HepG2 (cell line): ENCODE data around the gene ETF1. TPM values are rescaled to one million over a fixed set of nuclear protein-coding genes. Genes with fewer than 3 reads are reported as not detected.

Experiments
- FOXC1 ChIP-seq: sonication (generic); formaldehyde crosslinking; IDR thresholded peaks from 2 replicates; pipeline ENCODE4 v1.8.0; 2022; ENCODE audit warnings: mild to moderate bottlenecking, missing genetic modification reagents, borderline replicate concordance
- HNRNPUL1 ChIP-seq: fragments of 200-400 bp; formaldehyde crosslinking; IDR thresholded peaks from 2 replicates; pipeline ENCODE4 v1.6.1; 2017; ENCODE audit warnings: low read depth, mild to moderate bottlenecking, low read length, moderate library complexity
- HOXA7 ChIP-seq: sonication (generic); formaldehyde crosslinking; IDR thresholded peaks from 2 replicates; pipeline ENCODE4 v1.8.1; 2022; ENCODE audit warnings: mild to moderate bottlenecking, missing genetic modification reagents, moderate library complexity
- HOXA9 ChIP-seq: sonication (generic); formaldehyde crosslinking; IDR thresholded peaks from 2 replicates; pipeline ENCODE4 v1.8.1; 2022; ENCODE audit warnings: missing genetic modification reagents, mild to moderate bottlenecking, moderate library complexity, borderline replicate concordance
- KLF11 ChIP-seq: IDR thresholded peaks from 2 replicates; pipeline ENCODE4 v1.6.1; 2016; ENCODE audit warnings: missing compliant biosample characterization
- MIXL1 ChIP-seq: IDR thresholded peaks from 2 replicates; pipeline ENCODE4 v1.6.1; 2016
- POGZ ChIP-seq: sonication (generic); formaldehyde crosslinking; IDR thresholded peaks from 2 replicates; pipeline ENCODE4 v1.4.0; 2020; ENCODE audit warnings: mild to moderate bottlenecking, missing genetic modification reagents
- RAD21 ChIP-seq: fragments of 450-650 bp; formaldehyde crosslinking; IDR thresholded peaks from 2 replicates; pipeline ENCODE4 v1.5.0; 2020; ENCODE audit warnings: mild to moderate bottlenecking
- SIN3A ChIP-seq: IDR thresholded peaks from 2 replicates; pipeline ENCODE4 v1.6.1; 2011; ENCODE audit warnings: low read depth, mild to moderate bottlenecking, control low read depth, low read length, borderline replicate concordance
- SMYD3 ChIP-seq: sonication (generic); formaldehyde crosslinking; IDR thresholded peaks from 2 replicates; pipeline ENCODE4 v1.8.1; 2023; ENCODE audit warnings: mild to moderate bottlenecking, missing genetic modification reagents
- XRCC5 ChIP-seq: fragments of 200-400 bp; formaldehyde crosslinking; optimal IDR thresholded peaks from 2 replicates; pipeline ENCODE3; 2017; ENCODE audit warnings: mild to moderate bottlenecking, low read length
- ZNF101 ChIP-seq: sonication (generic); formaldehyde crosslinking; IDR thresholded peaks from 2 replicates; pipeline ENCODE4 v1.4.0; 2020; ENCODE audit warnings: mild to moderate bottlenecking, low read depth, missing genetic modification reagents, borderline replicate concordance
- ZNF12 ChIP-seq: sonication (generic); formaldehyde crosslinking; IDR thresholded peaks from 2 replicates; pipeline ENCODE4 v1.5.0; 2020; ENCODE audit warnings: missing genetic modification reagents
- ZNF563 ChIP-seq: sonication (generic); formaldehyde crosslinking; IDR thresholded peaks from 2 replicates; pipeline ENCODE4 v1.8.0; 2022; ENCODE audit warnings: mild to moderate bottlenecking, moderate library complexity, missing genetic modification reagents
- ZNF761 ChIP-seq: sonication (generic); formaldehyde crosslinking; conservative IDR thresholded peaks from 2 replicates; pipeline ENCODE4 v1.4.0; 2020; ENCODE audit warnings: mild to moderate bottlenecking, missing genetic modification reagents
- polyA plus RNA-seq, 8 experiments: library from polyadenylated mRNA; depleted of rRNA in 3 of 8; stranded (reverse) in 7 of 8; unstranded in 1 of 8; fragments of >200 nt; fragmentation: Illumina TruSeq in 4 of 8; extraction: Trizol in 4 of 8; gene quantifications; 2 replicates each; pipeline versions ENCODE4 v1.2.1 to v1.2.3, GENCODE V29; 2011 to 2016; ENCODE audit warnings: low read depth in 4 of 8, missing spikeins in 1 of 8, mixed read lengths in 1 of 8; ENCODE audit not compliant: insufficient read depth in 1 of 8
- total RNA-seq, 5 experiments: library from RNA; depleted of rRNA; stranded (reverse); fragments of >200 nt; fragmentation: Illumina TruSeq; extraction: Trizol; gene quantifications; 2 replicates each; pipeline ENCODE4 v1.2.3, GENCODE V29; 2016; ENCODE audit warnings: low read depth in 1 of 5
- TF ChIP-seq, protein P1 (sequence below): IDR thresholded peaks from 2 replicates; pipeline ENCODE4 v1.6.1; 2012; ENCODE audit warnings: low read length, improper control_type of control experiment
- TF ChIP-seq, protein P2 (sequence below): sonication (generic); formaldehyde crosslinking; IDR thresholded peaks from 2 replicates; pipeline ENCODE4 v1.8.1; 2023; ENCODE audit warnings: mild to moderate bottlenecking, missing genetic modification reagents
- TF ChIP-seq, protein P3 (sequence below): sonication (generic); formaldehyde crosslinking; IDR thresholded peaks from 2 replicates; pipeline ENCODE4 v1.8.0; 2023; ENCODE audit warnings: mild to moderate bottlenecking, missing genetic modification reagents
- TF ChIP-seq, protein P4 (sequence below): sonication (generic); formaldehyde crosslinking; IDR thresholded peaks from 2 replicates; pipeline ENCODE4 v1.5.0; 2020; ENCODE audit warnings: missing genetic modification reagents
- TF ChIP-seq, protein P5 (sequence below): sonication (generic); formaldehyde crosslinking; IDR thresholded peaks from 2 replicates; pipeline ENCODE4 v1.4.0; 2020; ENCODE audit warnings: low read depth, mild to moderate bottlenecking, missing genetic modification reagents
- TF ChIP-seq, protein P6 (sequence below): sonication (generic); formaldehyde crosslinking; IDR thresholded peaks from 2 replicates; pipeline ENCODE4 v1.4.0; 2020; ENCODE audit warnings: missing genetic modification reagents

The ETF1 gene
- total and polyA plus RNA-seq, 2 of the 13 experiments (the other 11 are each of a cell fraction or from before 2014, with no cell fraction given) = 52.1 to 184 TPM

DNA sequence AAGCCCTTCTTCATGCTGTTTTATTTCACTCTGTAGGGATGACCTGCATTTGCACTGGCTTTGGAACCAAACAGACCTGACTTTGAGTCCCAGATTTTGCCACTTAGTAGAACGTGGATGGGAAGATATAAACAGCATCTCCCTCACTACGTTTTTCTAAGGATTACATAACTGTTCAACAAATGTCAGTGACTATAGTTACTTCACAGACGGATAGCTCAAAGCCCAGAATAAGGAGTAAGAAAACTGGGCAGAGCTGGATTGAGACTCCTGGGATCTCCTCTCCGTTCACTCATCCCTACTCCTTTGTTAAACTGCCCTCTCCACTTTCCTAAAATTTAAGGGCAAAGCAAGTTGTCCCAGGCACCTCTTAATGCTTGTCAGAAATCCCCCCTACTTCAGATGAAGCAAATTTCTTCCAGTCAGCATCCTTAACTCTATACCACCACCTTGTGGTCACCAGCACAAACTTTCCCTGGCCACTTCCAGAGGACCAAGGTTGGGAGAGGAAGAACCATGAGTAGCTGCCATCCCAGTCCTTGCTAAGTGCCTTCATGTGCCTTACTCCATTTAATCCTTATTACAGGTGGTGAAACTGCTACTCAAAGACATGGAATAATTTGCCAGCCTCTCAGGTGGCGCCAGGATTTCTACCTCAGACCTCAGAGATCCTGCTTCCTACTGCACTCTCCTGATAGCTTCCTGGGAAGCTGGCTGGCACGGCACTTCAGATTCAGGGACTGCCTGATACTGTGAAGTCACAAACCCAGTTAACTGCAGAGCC is 39.4 kb downstream of the ETF1 start (continued):
- TF ChIP-seq, protein P1, sequence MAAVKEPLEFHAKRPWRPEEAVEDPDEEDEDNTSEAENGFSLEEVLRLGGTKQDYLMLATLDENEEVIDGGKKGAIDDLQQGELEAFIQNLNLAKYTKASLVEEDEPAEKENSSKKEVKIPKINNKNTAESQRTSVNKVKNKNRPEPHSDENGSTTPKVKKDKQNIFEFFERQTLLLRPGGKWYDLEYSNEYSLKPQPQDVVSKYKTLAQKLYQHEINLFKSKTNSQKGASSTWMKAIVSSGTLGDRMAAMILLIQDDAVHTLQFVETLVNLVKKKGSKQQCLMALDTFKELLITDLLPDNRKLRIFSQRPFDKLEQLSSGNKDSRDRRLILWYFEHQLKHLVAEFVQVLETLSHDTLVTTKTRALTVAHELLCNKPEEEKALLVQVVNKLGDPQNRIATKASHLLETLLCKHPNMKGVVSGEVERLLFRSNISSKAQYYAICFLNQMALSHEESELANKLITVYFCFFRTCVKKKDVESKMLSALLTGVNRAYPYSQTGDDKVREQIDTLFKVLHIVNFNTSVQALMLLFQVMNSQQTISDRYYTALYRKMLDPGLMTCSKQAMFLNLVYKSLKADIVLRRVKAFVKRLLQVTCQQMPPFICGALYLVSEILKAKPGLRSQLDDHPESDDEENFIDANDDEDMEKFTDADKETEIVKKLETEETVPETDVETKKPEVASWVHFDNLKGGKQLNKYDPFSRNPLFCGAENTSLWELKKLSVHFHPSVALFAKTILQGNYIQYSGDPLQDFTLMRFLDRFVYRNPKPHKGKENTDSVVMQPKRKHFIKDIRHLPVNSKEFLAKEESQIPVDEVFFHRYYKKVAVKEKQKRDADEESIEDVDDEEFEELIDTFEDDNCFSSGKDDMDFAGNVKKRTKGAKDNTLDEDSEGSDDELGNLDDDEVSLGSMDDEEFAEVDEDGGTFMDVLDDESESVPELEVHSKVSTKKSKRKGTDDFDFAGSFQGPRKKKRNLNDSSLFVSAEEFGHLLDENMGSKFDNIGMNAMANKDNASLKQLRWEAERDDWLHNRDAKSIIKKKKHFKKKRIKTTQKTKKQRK = no peak
- no peak for TF ChIP-seq HOXA9
- no peak for TF ChIP-seq XRCC5
- TF ChIP-seq SMYD3 (CRISPR knock-in tag) = no peak
- 0 out of 2 replicates have a peak, but pooled peaks have one; percentile 25 for TF ChIP-seq POGZ (CRISPR knock-in tag)
- TF ChIP-seq ZNF101 (CRISPR knock-in tag) = no peak
- TF ChIP-seq, protein P2, sequence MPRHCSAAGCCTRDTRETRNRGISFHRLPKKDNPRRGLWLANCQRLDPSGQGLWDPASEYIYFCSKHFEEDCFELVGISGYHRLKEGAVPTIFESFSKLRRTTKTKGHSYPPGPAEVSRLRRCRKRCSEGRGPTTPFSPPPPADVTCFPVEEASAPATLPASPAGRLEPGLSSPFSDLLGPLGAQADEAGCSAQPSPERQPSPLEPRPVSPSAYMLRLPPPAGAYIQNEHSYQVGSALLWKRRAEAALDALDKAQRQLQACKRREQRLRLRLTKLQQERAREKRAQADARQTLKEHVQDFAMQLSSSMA = no peak
- no peak for TF ChIP-seq SIN3A
- TF ChIP-seq, protein P3, sequence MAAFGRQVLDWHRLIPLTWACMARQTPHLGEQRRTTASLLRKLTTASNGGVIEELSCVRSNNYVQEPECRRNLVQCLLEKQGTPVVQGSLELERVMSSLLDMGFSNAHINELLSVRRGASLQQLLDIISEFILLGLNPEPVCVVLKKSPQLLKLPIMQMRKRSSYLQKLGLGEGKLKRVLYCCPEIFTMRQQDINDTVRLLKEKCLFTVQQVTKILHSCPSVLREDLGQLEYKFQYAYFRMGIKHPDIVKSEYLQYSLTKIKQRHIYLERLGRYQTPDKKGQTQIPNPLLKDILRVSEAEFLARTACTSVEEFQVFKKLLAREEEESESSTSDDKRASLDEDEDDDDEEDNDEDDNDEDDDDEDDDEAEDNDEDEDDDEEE (CRISPR knock-in tag) = no peak
- TF ChIP-seq, protein P4, sequence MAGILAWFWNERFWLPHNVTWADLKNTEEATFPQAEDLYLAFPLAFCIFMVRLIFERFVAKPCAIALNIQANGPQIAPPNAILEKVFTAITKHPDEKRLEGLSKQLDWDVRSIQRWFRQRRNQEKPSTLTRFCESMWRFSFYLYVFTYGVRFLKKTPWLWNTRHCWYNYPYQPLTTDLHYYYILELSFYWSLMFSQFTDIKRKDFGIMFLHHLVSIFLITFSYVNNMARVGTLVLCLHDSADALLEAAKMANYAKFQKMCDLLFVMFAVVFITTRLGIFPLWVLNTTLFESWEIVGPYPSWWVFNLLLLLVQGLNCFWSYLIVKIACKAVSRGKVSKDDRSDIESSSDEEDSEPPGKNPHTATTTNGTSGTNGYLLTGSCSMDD (CRISPR knock-in tag) = no peak
- no peak for TF ChIP-seq HOXA7 (CRISPR knock-in tag)
- peak; percentile 89 for TF ChIP-seq RAD21
- TF ChIP-seq MIXL1 (CRISPR knock-in tag) = peak; percentile 60; the same call in 1 of the 2 replicates
- no peak for TF ChIP-seq ZNF563
- TF ChIP-seq, protein P5, sequence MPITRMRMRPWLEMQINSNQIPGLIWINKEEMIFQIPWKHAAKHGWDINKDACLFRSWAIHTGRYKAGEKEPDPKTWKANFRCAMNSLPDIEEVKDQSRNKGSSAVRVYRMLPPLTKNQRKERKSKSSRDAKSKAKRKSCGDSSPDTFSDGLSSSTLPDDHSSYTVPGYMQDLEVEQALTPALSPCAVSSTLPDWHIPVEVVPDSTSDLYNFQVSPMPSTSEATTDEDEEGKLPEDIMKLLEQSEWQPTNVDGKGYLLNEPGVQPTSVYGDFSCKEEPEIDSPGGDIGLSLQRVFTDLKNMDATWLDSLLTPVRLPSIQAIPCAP (CRISPR knock-in tag) = no peak
- TF ChIP-seq FOXC1 = no peak
- TF ChIP-seq, protein P6, sequence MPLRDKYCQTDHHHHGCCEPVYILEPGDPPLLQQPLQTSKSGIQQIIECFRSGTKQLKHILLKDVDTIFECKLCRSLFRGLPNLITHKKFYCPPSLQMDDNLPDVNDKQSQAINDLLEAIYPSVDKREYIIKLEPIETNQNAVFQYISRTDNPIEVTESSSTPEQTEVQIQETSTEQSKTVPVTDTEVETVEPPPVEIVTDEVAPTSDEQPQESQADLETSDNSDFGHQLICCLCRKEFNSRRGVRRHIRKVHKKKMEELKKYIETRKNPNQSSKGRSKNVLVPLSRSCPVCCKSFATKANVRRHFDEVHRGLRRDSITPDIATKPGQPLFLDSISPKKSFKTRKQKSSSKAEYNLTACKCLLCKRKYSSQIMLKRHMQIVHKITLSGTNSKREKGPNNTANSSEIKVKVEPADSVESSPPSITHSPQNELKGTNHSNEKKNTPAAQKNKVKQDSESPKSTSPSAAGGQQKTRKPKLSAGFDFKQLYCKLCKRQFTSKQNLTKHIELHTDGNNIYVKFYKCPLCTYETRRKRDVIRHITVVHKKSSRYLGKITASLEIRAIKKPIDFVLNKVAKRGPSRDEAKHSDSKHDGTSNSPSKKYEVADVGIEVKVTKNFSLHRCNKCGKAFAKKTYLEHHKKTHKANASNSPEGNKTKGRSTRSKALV (CRISPR knock-in tag) = no peak
- no peak for TF ChIP-seq ZNF761 (CRISPR knock-in tag)
- TF ChIP-seq HNRNPUL1 = no peak
- no peak for TF ChIP-seq KLF11 (CRISPR knock-in tag)
- no peak for TF ChIP-seq ZNF12 (CRISPR knock-in tag)
